Kidney (tissue), 14 donors: ENCODE data around the gene RMND5B. TPM values are rescaled to one million over a fixed set of nuclear protein-coding genes. Genes with fewer than 3 reads are reported as not detected.

ENCODE experiments used
- DNase-seq, 5 donors: peaks; one replicate each; pipeline ENCODE4 v3.0.0-alpha.2; 2013 to 2020
- FAIRE-seq: peaks from 2 replicates; lab custom pipeline; 2012; peaks lifted over from hg19 to GRCh38; lab: Jason Lieb, UNC
- H3K27ac ChIP-seq, 2 donors: one replicate each; pipeline ENCODE4 v1.7.0; 2013; ENCODE audit warnings: low read depth in 2 of 2, low read length in 2 of 2, inconsistent platforms in 1 of 2
- H3K27me3 ChIP-seq: one replicate; pipeline ENCODE4 v1.7.1; 2013; ENCODE audit warnings: low read length, inconsistent platforms; ENCODE audit not compliant: control insufficient read depth, insufficient read depth
- H3K36me3 ChIP-seq, 3 donors: one replicate each; pipeline versions ENCODE4 v1.7.0 to v1.7.1; 2013; ENCODE audit warnings: low read length in 3 of 3, control low read depth in 1 of 3, inconsistent platforms in 1 of 3; ENCODE audit not compliant: insufficient read depth in 3 of 3, control insufficient read depth in 2 of 3
- H3K4me1 ChIP-seq, 3 donors: one replicate each; pipeline versions ENCODE4 v1.7.0 to v1.7.1; 2013; ENCODE audit warnings: low read length in 3 of 3, inconsistent platforms in 1 of 3, low read depth in 1 of 3; ENCODE audit not compliant: control insufficient read depth in 2 of 3, insufficient read depth in 2 of 3
- H3K4me3 ChIP-seq, 3 donors: one replicate each; pipeline versions ENCODE4 v1.7.0 to v1.8.1; 2013; ENCODE audit warnings: low read length in 3 of 3, control low read depth in 1 of 3, inconsistent platforms in 1 of 3
- H3K9ac ChIP-seq, 3 donors: one replicate each; pipeline versions ENCODE4 v1.7.0 to v1.7.1; 2013; ENCODE audit warnings: low read length in 3 of 3, control low read depth in 1 of 3, inconsistent platforms in 1 of 3
- H3K9me3 ChIP-seq, 3 donors: one replicate each; pipeline versions ENCODE4 v1.7.0 to v1.7.1; 2013; ENCODE audit warnings: low read length in 3 of 3, control low read depth in 1 of 3, inconsistent platforms in 1 of 3; ENCODE audit not compliant: control insufficient read depth in 2 of 3, insufficient read depth in 1 of 3
- intact Hi-C: fragments of 100-400 bp; cut with DNase I; formaldehyde crosslinking; loops from one replicate; pipeline ENCODE4 v1.11.1; 2022
- polyA plus RNA-seq: library from polyadenylated mRNA; stranded (reverse); fragments of 350-450 nt; fragmentation: Illumina TruSeq; extraction: RNeasy Lipid Tissue Mini Kit (QIAGEN cat#74804); gene quantifications from one replicate; pipeline ENCODE4 v1.2.3, GENCODE V29; 2014; ENCODE audit warnings: low read depth, low replicate concordance; ENCODE audit not compliant: insufficient read depth
- total RNA-seq: library from RNA; stranded (reverse); fragmentation: NEBNext Ultra II Directional; extraction: Animal tissue kit (Norgen Biotek cat#: 25700); gene quantifications from one replicate; pipeline ENCODE4 v1.2.1, GENCODE V29; 2021
- TF ChIP-seq, protein P1 (sequence below): IDR thresholded peaks from 3 replicates; pipeline ENCODE4 v1.5.1; 2012; ENCODE audit warnings: mild to moderate bottlenecking, moderate library complexity, borderline replicate concordance; ENCODE audit not compliant: insufficient read depth; ENCODE audit errors: extremely low read depth
- donor health status: control.
- donor health status: control.
- donor health status: control.
- donor health status: control.
- donor health status: control.
- donor health status: DM: yes; HTN: yes; CAD: no.
- donor health status: Normal renal cell carcinoma (clear cell type).

The RMND5B gene
- total and polyA plus RNA-seq, 2 donors from 2014 or later = 36.6 to 45.3 TPM

DNA sequence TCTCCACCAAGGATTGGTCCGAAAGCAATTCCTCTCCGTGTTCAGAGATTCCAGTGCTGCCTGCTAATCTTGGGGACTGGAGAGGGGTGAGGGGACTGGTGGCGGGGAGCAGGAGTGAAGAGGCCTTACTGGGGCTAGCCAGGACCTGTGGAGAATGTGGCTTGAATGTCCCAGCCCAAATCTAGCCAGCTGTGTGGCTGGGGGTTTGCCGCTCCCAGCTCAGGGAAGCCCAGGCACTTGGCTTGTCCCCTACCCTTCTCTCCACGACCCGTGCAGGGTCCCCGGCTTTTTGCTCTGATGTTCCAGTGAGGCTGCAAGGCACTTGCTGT, 15.0 kb upstream of the RMND5B start:
- FAIRE-seq (no peak), DNase-seq (peak in 1 of 5 donors; percentile 44)
- intact Hi-C loops = no loop called here
- H3K9ac ChIP-seq = peak overlapping the region in 1 of 3 donors; percentile 7
- H3K4me3 ChIP-seq = no peak overlapping the region
- TF ChIP-seq, protein P1, sequence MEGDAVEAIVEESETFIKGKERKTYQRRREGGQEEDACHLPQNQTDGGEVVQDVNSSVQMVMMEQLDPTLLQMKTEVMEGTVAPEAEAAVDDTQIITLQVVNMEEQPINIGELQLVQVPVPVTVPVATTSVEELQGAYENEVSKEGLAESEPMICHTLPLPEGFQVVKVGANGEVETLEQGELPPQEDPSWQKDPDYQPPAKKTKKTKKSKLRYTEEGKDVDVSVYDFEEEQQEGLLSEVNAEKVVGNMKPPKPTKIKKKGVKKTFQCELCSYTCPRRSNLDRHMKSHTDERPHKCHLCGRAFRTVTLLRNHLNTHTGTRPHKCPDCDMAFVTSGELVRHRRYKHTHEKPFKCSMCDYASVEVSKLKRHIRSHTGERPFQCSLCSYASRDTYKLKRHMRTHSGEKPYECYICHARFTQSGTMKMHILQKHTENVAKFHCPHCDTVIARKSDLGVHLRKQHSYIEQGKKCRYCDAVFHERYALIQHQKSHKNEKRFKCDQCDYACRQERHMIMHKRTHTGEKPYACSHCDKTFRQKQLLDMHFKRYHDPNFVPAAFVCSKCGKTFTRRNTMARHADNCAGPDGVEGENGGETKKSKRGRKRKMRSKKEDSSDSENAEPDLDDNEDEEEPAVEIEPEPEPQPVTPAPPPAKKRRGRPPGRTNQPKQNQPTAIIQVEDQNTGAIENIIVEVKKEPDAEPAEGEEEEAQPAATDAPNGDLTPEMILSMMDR = no peak
- no peak overlapping the region for H3K27ac ChIP-seq
- no peaks in the 10 kb centered on the region for H3K9me3 ChIP-seq
- no peaks in the 10 kb centered on the region for H3K27me3 ChIP-seq
- H3K4me1 ChIP-seq = peaks cover 0 to 3% (median 0%) of the 10 kb centered on the region in 3 donors
- no peaks in the 10 kb centered on the region for H3K36me3 ChIP-seq

DNA sequence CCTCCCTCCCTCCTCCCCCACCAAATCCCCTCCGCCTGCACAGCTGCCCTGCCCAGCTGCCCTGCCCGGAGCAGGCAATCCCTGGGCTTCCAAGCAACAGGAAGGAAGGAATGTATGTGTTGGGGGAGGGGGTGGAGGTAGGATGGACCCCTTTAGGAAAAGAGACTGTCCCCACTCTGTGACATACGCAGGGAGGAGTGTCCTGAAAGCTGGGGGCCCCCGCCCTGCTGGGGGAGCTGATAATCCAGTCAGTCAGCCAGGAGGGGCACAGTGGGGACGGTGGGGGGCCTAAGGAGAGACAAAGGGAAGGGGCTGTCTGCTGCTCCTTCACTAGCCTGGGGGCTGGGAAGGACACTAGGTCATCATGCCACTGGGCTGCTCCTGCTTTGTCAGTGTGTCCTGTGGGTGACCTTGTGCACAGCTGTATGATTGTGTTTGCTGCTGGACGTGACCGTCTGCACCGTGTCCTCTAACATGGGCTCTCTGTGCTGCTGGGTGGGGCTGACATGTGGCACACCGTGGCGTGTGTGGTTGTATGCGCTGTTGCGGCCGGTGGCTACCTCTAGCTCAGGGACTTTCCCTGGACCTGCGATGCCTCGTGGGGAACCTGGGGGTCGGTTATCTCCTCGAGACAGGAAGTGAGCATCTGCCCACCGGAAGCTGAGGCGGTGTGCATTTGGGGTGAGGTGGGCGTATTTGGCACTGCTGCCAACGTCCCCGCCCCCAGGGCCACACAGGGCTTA, 14.5 kb upstream of the RMND5B start:
- H3K27ac ChIP-seq = no peak overlapping the region
- peak in 2 of 5 donors; percentile 41 to 66 for DNase-seq
- H3K9me3 ChIP-seq = no peaks in the 10 kb centered on the region
- H3K4me3 ChIP-seq = no peak overlapping the region
- TF ChIP-seq, protein P1 = no peak
- intact Hi-C loops = no loop called here
- H3K9ac ChIP-seq = no peak overlapping the region
- no peaks in the 10 kb centered on the region for H3K27me3 ChIP-seq
- no peak for FAIRE-seq
- no peaks in the 10 kb centered on the region for H3K36me3 ChIP-seq
- peaks cover 0 to 9% (median 0%) of the 10 kb centered on the region in 3 donors for H3K4me1 ChIP-seq

DNA sequence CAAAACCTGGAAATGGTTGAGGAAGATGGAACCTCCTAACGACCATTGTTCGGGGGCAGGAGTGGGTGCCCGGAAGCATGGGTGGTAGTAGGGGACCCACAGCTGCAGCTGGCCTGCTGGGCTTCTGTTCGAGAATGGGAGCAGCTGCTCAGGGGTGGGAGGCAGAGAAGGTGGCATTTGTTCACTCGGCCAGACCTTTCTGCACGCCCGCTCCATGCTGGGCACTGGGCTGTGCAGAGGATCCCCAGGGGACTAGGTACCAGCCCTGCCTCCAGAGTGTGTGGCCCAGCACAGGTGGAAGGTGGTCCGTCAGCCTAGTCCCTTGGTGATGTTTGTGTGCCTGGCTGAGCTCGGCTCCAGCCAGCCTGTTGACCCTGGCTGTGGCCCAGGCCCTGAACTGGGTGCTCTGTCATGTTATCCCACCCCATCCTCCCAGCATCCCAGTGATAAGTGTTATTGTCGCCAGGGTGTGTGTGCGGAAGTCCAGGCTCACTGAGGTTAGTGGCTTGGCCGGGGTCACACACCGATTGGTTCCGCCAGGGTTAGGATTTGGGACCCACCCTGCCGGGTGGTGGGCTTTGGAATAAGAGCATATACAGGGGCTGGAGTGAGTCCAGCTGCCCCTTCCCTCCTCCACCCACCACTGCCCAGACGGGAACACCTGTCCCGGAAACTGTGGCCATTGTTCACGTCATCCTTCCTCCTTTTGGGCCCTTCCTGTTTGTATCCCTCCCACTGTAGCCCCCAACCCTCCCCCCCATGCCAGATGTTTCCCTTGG, 12.7 kb upstream of the RMND5B start:
- H3K9me3 ChIP-seq = no peaks in the 10 kb centered on the region
- no peak overlapping the region for H3K27ac ChIP-seq
- FAIRE-seq = no peak
- no peak overlapping the region for H3K9ac ChIP-seq
- H3K27me3 ChIP-seq = no peaks in the 10 kb centered on the region
- intact Hi-C loops = no loop called here
- no peak overlapping the region for H3K4me3 ChIP-seq
- DNase-seq = peak in 1 of 5 donors; percentile 63
- TF ChIP-seq, protein P1 = no peak
- no peaks in the 10 kb centered on the region for H3K36me3 ChIP-seq
- H3K4me1 ChIP-seq = peaks cover 0 to 13% (median 0%) of the 10 kb centered on the region in 3 donors
